Neural cell (in vitro differentiated cells): ENCODE data around the gene TPRX1. TPM values are rescaled to one million over a fixed set of nuclear protein-coding genes. Genes with fewer than 3 reads are reported as not detected.
"Not testable (repeated sequence)": the region's sequence is repeated elsewhere in the genome, so short reads cannot be mapped to it uniquely, and the experiment has no call there.

Experiments used
- H2AFZ ChIP-seq: fragments of 200-600, 300-800 bp; sonication (generic), shearing (Covaris generic); 2 replicates; pipeline ENCODE4 v1.6.0; 2014; ENCODE audit warnings: low read depth, mild to moderate bottlenecking, antibody characterized with exemption, low read length, moderate library complexity
- H3F3A ChIP-seq: fragments of 200-600 bp; shearing (Covaris generic); 2 replicates; pipeline ENCODE4 v1.6.1; 2016; ENCODE audit warnings: mild to moderate bottlenecking, moderate library complexity, mixed read lengths, antibody characterized with exemption, low read length; ENCODE audit not compliant: insufficient read depth, poor library complexity, severe bottlenecking
- H3K27ac ChIP-seq: fragments of 200-600, 300-800 bp; sonication (generic), shearing (Covaris generic); 2 replicates; pipeline ENCODE4 v1.5.1; 2014; ENCODE audit warnings: mild to moderate bottlenecking, low read length, moderate library complexity
- H3K27me3 ChIP-seq: fragments of 300-800, 200-600 bp; sonication (generic), shearing (Covaris generic); 2 replicates; pipeline ENCODE4 v1.6.0; 2014; ENCODE audit warnings: mild to moderate bottlenecking, low read depth, low read length, moderate library complexity; ENCODE audit not compliant: insufficient read depth
- H3K36me3 ChIP-seq: fragments of 300-800, 200-600 bp; sonication (generic), shearing (Covaris generic); 2 replicates; pipeline ENCODE4 v1.5.1; 2014; ENCODE audit warnings: mild to moderate bottlenecking, antibody characterized with exemption, low read length, moderate library complexity; ENCODE audit not compliant: insufficient read depth
- H3K4me2 ChIP-seq: fragments of 300-800, 200-600 bp; sonication (generic), shearing (Covaris generic); 2 replicates; pipeline ENCODE4 v1.6.0; 2014; ENCODE audit warnings: mild to moderate bottlenecking, low read length
- H3K4me3 ChIP-seq: fragments of 300-800, 200-600 bp; sonication (generic), shearing (Covaris generic); 2 replicates; pipeline ENCODE4 v1.5.1; 2014; ENCODE audit warnings: mild to moderate bottlenecking, low read length, moderate library complexity
- H3K79me2 ChIP-seq: fragments of 200-600 bp; shearing (Covaris generic); replicated peaks from 2 replicates; pipeline ENCODE4 v1.6.0; 2014; ENCODE audit warnings: mild to moderate bottlenecking, low read length, moderate library complexity; ENCODE audit not compliant: insufficient read depth
- H3K9ac ChIP-seq: fragments of 300-800, 200-600 bp; sonication (generic), shearing (Covaris generic); 2 replicates; pipeline ENCODE4 v1.6.1; 2016; ENCODE audit warnings: mild to moderate bottlenecking, low read length, mixed read lengths
- H3K9me2 ChIP-seq: fragments of 200-600 bp; shearing (Covaris generic); 2 replicates; pipeline ENCODE4 v1.6.1; 2016; ENCODE audit warnings: mild to moderate bottlenecking, low read length, mixed read lengths; ENCODE audit not compliant: insufficient read depth
- H3K9me3 ChIP-seq: fragments of 200-600, 300-800 bp; sonication (generic), shearing (Covaris generic); 2 replicates; pipeline ENCODE4 v1.6.1; 2016; ENCODE audit warnings: mild to moderate bottlenecking, mixed run types, low read length, moderate library complexity, mixed read lengths
- H4K20me1 ChIP-seq: fragments of 200-600 bp; shearing (Covaris generic); 2 replicates; pipeline ENCODE4 v1.6.1; 2016; ENCODE audit warnings: mild to moderate bottlenecking, mixed run types; ENCODE audit not compliant: insufficient read depth
- CTCF ChIP-seq: fragments of 450-650 bp; IDR thresholded peaks from 2 replicates; pipeline ENCODE4 v1.5.1; 2014; ENCODE audit warnings: antibody characterized with exemption, mild to moderate bottlenecking, moderate library complexity; ENCODE audit not compliant: poor library complexity, severe bottlenecking
- EP300 ChIP-seq: fragments of 450-650 bp; conservative IDR thresholded peaks from 2 replicates; pipeline ENCODE4 v1.6.1; 2014; ENCODE audit warnings: antibody characterized with exemption, mild to moderate bottlenecking, moderate library complexity; ENCODE audit not compliant: poor library complexity, severe bottlenecking
- EZH2 ChIP-seq: fragments of 200-600, 300-800 bp; shearing (Covaris generic), sonication (generic); IDR thresholded peaks from 2 replicates; pipeline ENCODE4 v1.6.1; 2014; ENCODE audit warnings: antibody characterized with exemption, low read length, borderline replicate concordance, mild to moderate bottlenecking; ENCODE audit not compliant: insufficient read depth, poor library complexity, severe bottlenecking
- MXI1 ChIP-seq: fragments of 450-650 bp; conservative IDR thresholded peaks from 2 replicates; pipeline ENCODE4 v1.6.1; 2014; ENCODE audit warnings: antibody characterized with exemption, mild to moderate bottlenecking; ENCODE audit not compliant: poor library complexity, severe bottlenecking
- POLR2AphosphoS5 ChIP-seq: IDR thresholded peaks from 2 replicates; pipeline ENCODE4 v1.6.1; 2012
- RAD21 ChIP-seq: fragments of 450-650 bp; conservative IDR thresholded peaks from 2 replicates; pipeline ENCODE4 v1.6.1; 2014; ENCODE audit warnings: antibody characterized with exemption, mild to moderate bottlenecking, moderate library complexity
- REST ChIP-seq: IDR thresholded peaks from 2 replicates; pipeline ENCODE4 v1.6.1; 2012; ENCODE audit warnings: borderline replicate concordance
- SMC3 ChIP-seq: fragments of 450-650 bp; conservative IDR thresholded peaks from 2 replicates; pipeline ENCODE4 v1.6.1; 2014; ENCODE audit warnings: antibody characterized with exemption, mild to moderate bottlenecking, moderate library complexity; ENCODE audit not compliant: poor library complexity
- TAF1 ChIP-seq: IDR thresholded peaks from 2 replicates; pipeline ENCODE4 v1.6.1; 2012; ENCODE audit warnings: low read depth
- polyA minus RNA-seq: library from RNA; depleted of rRNA, polyadenylated mRNA; stranded (reverse); fragments of >200 nt; gene quantifications from 2 replicates; pipeline ENCODE4 v1.2.3, GENCODE V29; 2014
- polyA plus RNA-seq: library from polyadenylated mRNA; depleted of rRNA; stranded (reverse); fragments of >200 nt; gene quantifications from 2 replicates; pipeline ENCODE4 v1.2.3, GENCODE V29; 2014

TPRX1 gene
- not detected in 2 replicates for polyA plus RNA-seq
- not detected in 2 replicates for polyA minus RNA-seq

GRCh38 chr19:47804451-47804850 is at the start of gene TPRX1:
TSS of gene TPRX1 (minus strand) at chr19:47804551. CDS start at chr19:47804539, 12 bp downstream.
- H3K9me3 ChIP-seq, H3K27ac ChIP-seq, H2AFZ ChIP-seq, H3F3A ChIP-seq, H3K9me2 ChIP-seq, H3K9ac ChIP-seq, H3K4me3 ChIP-seq, H3K27me3 ChIP-seq, H3K4me2 ChIP-seq, H3K36me3 ChIP-seq, H4K20me1 ChIP-seq, H3K79me2 ChIP-seq: not testable (repeated sequence)

- Histone ChIP-seq H3K27ac (no peak overlapping the region), H3K9me2 (no peaks in the 10 kb centered on the region), H3K27me3 (no peaks in the 10 kb centered on the region), H3K79me2 (no peaks in the 10 kb centered on the region), H3F3A (no peaks in the 10 kb centered on the region), H3K4me3 (no peak overlapping the region), H3K36me3 (no peaks in the 10 kb centered on the region), H3K4me2 (no peak overlapping the region), H3K9me3 (no peaks in the 10 kb centered on the region), H4K20me1 (no peaks in the 10 kb centered on the region), H2AFZ (no peak overlapping the region), H3K9ac (no peak overlapping the region)
- TF ChIP-seq RAD21 (no peak), MXI1 (no peak)
Measured at GRCh38 chr19:47853003-47853402, 48.7 kb upstream of the TPRX1 start.

- Histone ChIP-seq H3F3A (no peaks in the 10 kb centered on the region), H3K9ac (no peak overlapping the region), H3K79me2 (no peaks in the 10 kb centered on the region), H3K36me3 (no peaks in the 10 kb centered on the region), H3K4me2 (no peak overlapping the region), H3K9me3 (no peaks in the 10 kb centered on the region), H2AFZ (no peak overlapping the region), H4K20me1 (no peaks in the 10 kb centered on the region), H3K4me3 (no peak overlapping the region), H3K9me2 (no peaks in the 10 kb centered on the region), H3K27me3 (no peaks in the 10 kb centered on the region), H3K27ac (no peak overlapping the region)
- TF ChIP-seq RAD21 (no peak), EP300 (no peak), REST (no peak), POLR2AphosphoS5 (no peak), TAF1 (no peak), SMC3 (no peak), CTCF (no peak), EZH2 (no peak)
Measured at GRCh38 chr19:47848823-47849473, 44.6 kb upstream of the TPRX1 start.
